ENCODE data around the gene CD1D. TPM values are rescaled to one million over a fixed set of nuclear protein-coding genes. Genes with fewer than 3 reads are reported as not detected.

CD1D gene
- total and polyA plus RNA-seq, 7 donors, result 0.60 to 5.9 (median 2.3) TPM

DNA sequence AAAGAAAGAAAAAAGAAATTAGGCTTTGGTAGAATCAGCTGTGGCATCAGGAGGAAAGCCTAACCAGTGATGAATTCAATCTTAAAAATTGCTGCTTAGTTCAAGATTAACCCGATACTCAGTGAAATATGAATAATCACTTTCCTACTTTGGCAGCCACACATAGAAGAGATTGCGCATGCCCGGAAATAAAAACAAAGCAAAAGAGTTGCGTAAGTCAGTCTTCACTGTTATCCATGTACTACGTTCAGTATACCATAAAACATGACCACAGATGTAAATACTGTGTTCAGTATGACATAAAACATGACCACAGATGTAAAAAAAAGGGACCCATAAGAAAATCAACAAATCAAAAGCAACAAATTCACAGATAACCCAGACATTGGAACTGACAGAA, 19.2 kb downstream of the CD1D start:
- DNase-seq, result no peak
- Histone ChIP-seq H3K4me1 (no peaks in the 10 kb centered on the region), H3K27ac (no peak overlapping the region), H3K4me3 (no peak overlapping the region), H3K9me3 (no peaks in the 10 kb centered on the region), H3K36me3 (no peaks in the 10 kb centered on the region), H3K27me3 (no peaks in the 10 kb centered on the region)
- TF ChIP-seq POLR2A (IDR thresholded peaks at IDR 0.05), result no peak
- TF ChIP-seq EP300 (IDR thresholded peaks at IDR 0.05), result no peak
- TF ChIP-seq POLR2AphosphoS5 (IDR thresholded peaks at IDR 0.05), result no peak
- TF ChIP-seq, protein P1, sequence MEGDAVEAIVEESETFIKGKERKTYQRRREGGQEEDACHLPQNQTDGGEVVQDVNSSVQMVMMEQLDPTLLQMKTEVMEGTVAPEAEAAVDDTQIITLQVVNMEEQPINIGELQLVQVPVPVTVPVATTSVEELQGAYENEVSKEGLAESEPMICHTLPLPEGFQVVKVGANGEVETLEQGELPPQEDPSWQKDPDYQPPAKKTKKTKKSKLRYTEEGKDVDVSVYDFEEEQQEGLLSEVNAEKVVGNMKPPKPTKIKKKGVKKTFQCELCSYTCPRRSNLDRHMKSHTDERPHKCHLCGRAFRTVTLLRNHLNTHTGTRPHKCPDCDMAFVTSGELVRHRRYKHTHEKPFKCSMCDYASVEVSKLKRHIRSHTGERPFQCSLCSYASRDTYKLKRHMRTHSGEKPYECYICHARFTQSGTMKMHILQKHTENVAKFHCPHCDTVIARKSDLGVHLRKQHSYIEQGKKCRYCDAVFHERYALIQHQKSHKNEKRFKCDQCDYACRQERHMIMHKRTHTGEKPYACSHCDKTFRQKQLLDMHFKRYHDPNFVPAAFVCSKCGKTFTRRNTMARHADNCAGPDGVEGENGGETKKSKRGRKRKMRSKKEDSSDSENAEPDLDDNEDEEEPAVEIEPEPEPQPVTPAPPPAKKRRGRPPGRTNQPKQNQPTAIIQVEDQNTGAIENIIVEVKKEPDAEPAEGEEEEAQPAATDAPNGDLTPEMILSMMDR (IDR thresholded peaks at IDR 0.05), result no peak
- intact Hi-C loops (cut with DNase I), result no loop called here
- WGBS, 2 donors, result 13 to 45% methylated on average over 5 of the region's 5 CpGs

DNA sequence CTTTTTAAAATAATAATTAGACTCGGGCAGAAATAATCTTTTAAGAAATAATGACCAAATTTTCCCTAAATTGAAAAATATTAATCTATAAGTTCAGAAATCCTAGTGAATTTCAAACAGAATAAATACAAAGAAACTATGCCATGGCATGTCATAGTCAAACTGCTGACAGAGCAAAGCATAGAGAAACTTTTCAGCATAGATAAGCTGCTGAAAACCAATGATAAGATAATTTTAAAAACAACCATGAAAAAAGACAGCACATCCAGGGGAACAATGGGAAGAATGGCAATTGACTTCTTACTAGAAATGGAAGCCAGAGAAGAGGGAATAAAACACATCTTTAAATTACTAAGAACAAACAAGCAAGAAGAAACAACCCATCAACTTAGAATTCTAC, 19.8 kb downstream of the CD1D start:
- intact Hi-C loops (cut with DNase I), result no loop called here
- Histone ChIP-seq H3K27me3 (no peaks in the 10 kb centered on the region), H3K4me3 (no peak overlapping the region), H3K36me3 (no peaks in the 10 kb centered on the region), H3K27ac (no peak overlapping the region), H3K9me3 (no peaks in the 10 kb centered on the region), H3K4me1 (no peaks in the 10 kb centered on the region)
- WGBS, 2 donors, result 76 to 91% methylated on average over 1 of the region's 1 CpG
- DNase-seq, result no peak
- no peak for TF ChIP-seq POLR2AphosphoS5 (IDR thresholded peaks at IDR 0.05)
- no peak for TF ChIP-seq EP300 (IDR thresholded peaks at IDR 0.05)
- TF ChIP-seq, protein P1 (IDR thresholded peaks at IDR 0.05), result no peak
- TF ChIP-seq POLR2A (IDR thresholded peaks at IDR 0.05), result no peak

DNA sequence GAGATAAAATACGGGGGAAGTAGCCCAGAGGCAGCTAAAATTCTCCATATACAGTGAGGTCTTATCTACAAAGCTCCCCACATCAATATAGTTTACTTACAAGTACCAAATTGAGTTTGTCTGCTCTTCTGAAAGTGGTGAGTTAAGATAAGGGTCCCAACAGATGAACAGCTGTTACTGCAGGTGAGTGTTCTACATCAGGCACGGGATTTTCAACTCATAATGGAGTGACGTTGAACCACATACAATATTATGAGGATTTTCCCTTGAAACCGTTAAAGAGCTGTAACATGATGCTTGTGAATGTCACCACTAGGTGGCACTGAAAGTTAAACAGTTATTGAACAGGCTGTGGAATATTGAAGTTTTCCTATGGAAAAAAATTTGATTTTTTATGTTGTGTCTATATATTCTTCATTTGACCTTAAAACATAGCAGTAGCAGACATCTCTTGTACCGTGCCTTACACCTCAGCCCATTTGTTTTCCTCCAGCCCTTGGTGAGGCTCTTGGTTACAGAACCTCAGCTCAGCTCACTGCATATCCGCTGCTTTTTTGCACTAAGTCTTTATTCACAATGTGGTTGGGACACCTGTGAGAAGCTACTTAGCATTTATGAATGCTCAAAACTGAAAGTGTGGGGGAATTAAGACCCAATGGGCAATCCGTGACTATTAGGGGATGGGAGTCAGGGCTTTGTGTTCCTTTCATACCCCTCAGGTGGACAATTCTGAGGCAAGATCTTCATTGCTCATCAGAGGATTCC, 23.2 kb downstream of the CD1D start:
- no peak for DNase-seq

DNA sequence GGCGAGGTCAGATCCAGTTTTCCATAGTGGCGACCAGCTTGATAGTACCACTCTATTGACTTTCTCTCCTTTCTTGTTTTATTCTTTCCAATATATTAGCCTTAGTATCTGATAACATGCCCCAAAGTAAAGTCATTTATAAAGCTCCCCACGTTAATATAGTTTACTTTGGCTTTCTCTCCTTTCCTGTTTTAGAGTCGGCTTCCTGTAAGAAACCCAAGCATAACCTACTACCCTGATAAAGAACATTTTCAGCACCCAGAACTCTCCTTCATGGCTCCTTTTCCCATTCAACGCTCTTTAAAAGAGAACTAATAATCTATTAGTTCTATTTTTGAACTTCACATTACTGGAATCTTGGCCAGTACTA, 23.7 kb downstream of the CD1D start:
- intact Hi-C loops (cut with DNase I), result loop anchor here (1.0 kb wide), 1 partner anchor 868 kb away; no protein-coding TSS in a partner anchor
- Histone ChIP-seq H3K27me3 (no peaks in the 10 kb centered on the region), H3K27ac (no peak overlapping the region), H3K36me3 (no peaks in the 10 kb centered on the region), H3K4me3 (no peak overlapping the region), H3K4me1 (no peaks in the 10 kb centered on the region), H3K9me3 (no peaks in the 10 kb centered on the region)
- 52 to 53% methylated on average over 5 of the region's 5 CpGs for WGBS, 2 donors
- no peak for DNase-seq
- TF ChIP-seq, protein P1 (IDR thresholded peaks at IDR 0.05), result no peak

More for the DNA sequence above, 23.2 kb downstream of the CD1D start:
- H3K4me3 ChIP-seq, result no peak overlapping the region
- intact Hi-C loops (cut with DNase I), result loop anchor here (1.0 kb wide), 2 partner anchors 794 to 868 kb away; no protein-coding TSS in a partner anchor
- no peaks in the 10 kb centered on the region for H3K4me1 ChIP-seq
- WGBS, 2 donors, result 19 to 20% methylated on average over 7 of the region's 7 CpGs
- no peaks in the 10 kb centered on the region for H3K27me3 ChIP-seq
- TF ChIP-seq POLR2A (IDR thresholded peaks at IDR 0.05) (no peak), POLR2AphosphoS5 (IDR thresholded peaks at IDR 0.05) (no peak)
- TF ChIP-seq, protein P1 (IDR thresholded peaks at IDR 0.05), result peak; percentile 50 to 73 (median 64)
- H3K9me3 ChIP-seq, result no peaks in the 10 kb centered on the region
- no peak overlapping the region for H3K27ac ChIP-seq
- no peaks in the 10 kb centered on the region for H3K36me3 ChIP-seq

All from sigmoid colon (tissue), 7 donors.